MM.1S (cell line): ENCODE measurements around the gene CPEB2.

Source experiments
- DNase-seq: peaks from one replicate; pipeline ENCODE4 v3.0.0-alpha.2; 2015
- H2AFZ ChIP-seq: fragments of 300-600 bp; sonication (generic); 2 replicates; pipeline ENCODE4 v1.6.0; 2016; ENCODE audit warnings: antibody characterized with exemption, low read length
- H3F3A ChIP-seq: fragments of 300-600 bp; sonication (generic); 2 replicates; pipeline ENCODE4 v1.6.1; 2016; ENCODE audit warnings: mild to moderate bottlenecking, antibody characterized with exemption, low read length, moderate library complexity, mixed read lengths; ENCODE audit not compliant: insufficient read depth
- H3K27ac ChIP-seq: fragments of 300-600 bp; sonication (generic); 2 replicates; pipeline ENCODE4 v1.5.1; 2016; ENCODE audit warnings: mild to moderate bottlenecking, low read length
- H3K27me3 ChIP-seq: fragments of 300-600 bp; sonication (generic); replicated peaks from 2 replicates; pipeline ENCODE4 v1.6.0; 2016; ENCODE audit warnings: low read length; ENCODE audit not compliant: insufficient read depth
- H3K36me3 ChIP-seq: fragments of 300-600 bp; sonication (generic); replicated peaks from 2 replicates; pipeline ENCODE4 v1.6.1; 2016; ENCODE audit warnings: mild to moderate bottlenecking, low read length, mixed read lengths; ENCODE audit not compliant: insufficient read depth
- H3K4me1 ChIP-seq: fragments of 300-600 bp; sonication (generic); 2 replicates; pipeline ENCODE4 v1.6.1; 2016; ENCODE audit warnings: low read length, mixed read lengths
- H3K4me2 ChIP-seq: fragments of 300-600 bp; sonication (generic); 2 replicates; pipeline ENCODE4 v1.6.0; 2016; ENCODE audit warnings: low read depth, low read length
- H3K4me3 ChIP-seq: fragments of 300-600 bp; sonication (generic); 2 replicates; pipeline ENCODE4 v1.5.1; 2016; ENCODE audit warnings: low read length, mixed read lengths
- H3K79me2 ChIP-seq: fragments of 300-600 bp; sonication (generic); 2 replicates; pipeline ENCODE4 v1.6.1; 2016; ENCODE audit warnings: mixed run types, low read length, mixed read lengths
- H3K9ac ChIP-seq: fragments of 300-600 bp; sonication (generic); 2 replicates; pipeline ENCODE4 v1.6.1; 2016; ENCODE audit warnings: low read length, mixed read lengths
- H3K9me2 ChIP-seq: fragments of 300-600 bp; sonication (generic); replicated peaks from 2 replicates; pipeline ENCODE4 v1.6.1; 2016; ENCODE audit warnings: mild to moderate bottlenecking, low read length, mixed read lengths; ENCODE audit not compliant: insufficient read depth
- H3K9me3 ChIP-seq: fragments of 300-600 bp; sonication (generic); replicated peaks from 2 replicates; pipeline ENCODE4 v1.6.1; 2016; ENCODE audit warnings: mild to moderate bottlenecking, low read length, mixed read lengths; ENCODE audit not compliant: insufficient read depth
- H4K20me1 ChIP-seq: fragments of 300-600 bp; sonication (generic); 2 replicates; pipeline ENCODE4 v1.6.1; 2016; ENCODE audit warnings: mild to moderate bottlenecking, low read length, moderate library complexity, mixed read lengths; ENCODE audit not compliant: insufficient read depth
- EZH2 ChIP-seq: fragments of 300-600 bp; sonication (generic); optimal IDR thresholded peaks from 2 replicates; pipeline ENCODE3; 2017; ENCODE audit warnings: low read depth, mild to moderate bottlenecking, antibody characterized with exemption, low read length, mixed read lengths
- EZH2phosphoT487 ChIP-seq: fragments of 300-600 bp; sonication (generic); IDR thresholded peaks from 2 replicates; pipeline ENCODE4 v1.6.1; 2018; ENCODE audit warnings: antibody characterized with exemption, low read length
- TF ChIP-seq, protein P1 (sequence below): fragments of 300-600 bp; sonication (generic); IDR thresholded peaks from 2 replicates; pipeline ENCODE4 v1.5.1; 2016; ENCODE audit warnings: antibody characterized with exemption, low read length, mixed read lengths

The CPEB2 gene

DNA sequence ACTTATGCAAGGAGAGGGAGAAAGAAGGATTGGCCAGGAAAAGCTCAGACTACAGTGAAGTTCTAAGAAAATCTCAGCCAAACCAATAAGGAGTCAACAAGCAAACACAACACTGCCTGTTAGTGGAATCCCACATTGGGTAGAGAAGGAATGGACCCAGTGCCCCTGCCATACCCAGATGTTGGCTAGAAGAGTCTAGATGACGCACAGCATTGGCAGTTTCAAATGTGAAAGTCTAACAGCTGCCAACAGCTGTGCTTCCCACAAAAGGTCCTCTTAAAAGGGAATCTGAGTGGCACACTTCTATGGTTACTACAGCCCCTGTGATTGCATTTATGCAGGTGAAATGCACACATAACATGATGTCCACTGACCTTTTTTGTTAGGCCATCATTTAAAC, 37.2 kb upstream of the CPEB2 start:
- Histone ChIP-seq H3K9me2 (no peaks in the 10 kb centered on the region), H3K27ac (no peak overlapping the region), H3K79me2 (no peaks in the 10 kb centered on the region), H2AFZ (no peak overlapping the region), H4K20me1 (no peaks in the 10 kb centered on the region), H3F3A (no peaks in the 10 kb centered on the region), H3K9ac (no peak overlapping the region), H3K4me3 (no peak overlapping the region), H3K4me2 (no peak overlapping the region), H3K9me3 (no peaks in the 10 kb centered on the region), H3K36me3 (no peaks in the 10 kb centered on the region), H3K27me3 (no peaks in the 10 kb centered on the region), H3K4me1 (no peaks in the 10 kb centered on the region)
- TF ChIP-seq EZH2phosphoT487 (no peak), EZH2 (no peak)
- TF ChIP-seq, protein P1, sequence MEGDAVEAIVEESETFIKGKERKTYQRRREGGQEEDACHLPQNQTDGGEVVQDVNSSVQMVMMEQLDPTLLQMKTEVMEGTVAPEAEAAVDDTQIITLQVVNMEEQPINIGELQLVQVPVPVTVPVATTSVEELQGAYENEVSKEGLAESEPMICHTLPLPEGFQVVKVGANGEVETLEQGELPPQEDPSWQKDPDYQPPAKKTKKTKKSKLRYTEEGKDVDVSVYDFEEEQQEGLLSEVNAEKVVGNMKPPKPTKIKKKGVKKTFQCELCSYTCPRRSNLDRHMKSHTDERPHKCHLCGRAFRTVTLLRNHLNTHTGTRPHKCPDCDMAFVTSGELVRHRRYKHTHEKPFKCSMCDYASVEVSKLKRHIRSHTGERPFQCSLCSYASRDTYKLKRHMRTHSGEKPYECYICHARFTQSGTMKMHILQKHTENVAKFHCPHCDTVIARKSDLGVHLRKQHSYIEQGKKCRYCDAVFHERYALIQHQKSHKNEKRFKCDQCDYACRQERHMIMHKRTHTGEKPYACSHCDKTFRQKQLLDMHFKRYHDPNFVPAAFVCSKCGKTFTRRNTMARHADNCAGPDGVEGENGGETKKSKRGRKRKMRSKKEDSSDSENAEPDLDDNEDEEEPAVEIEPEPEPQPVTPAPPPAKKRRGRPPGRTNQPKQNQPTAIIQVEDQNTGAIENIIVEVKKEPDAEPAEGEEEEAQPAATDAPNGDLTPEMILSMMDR = no peak
- no peak for DNase-seq

DNA sequence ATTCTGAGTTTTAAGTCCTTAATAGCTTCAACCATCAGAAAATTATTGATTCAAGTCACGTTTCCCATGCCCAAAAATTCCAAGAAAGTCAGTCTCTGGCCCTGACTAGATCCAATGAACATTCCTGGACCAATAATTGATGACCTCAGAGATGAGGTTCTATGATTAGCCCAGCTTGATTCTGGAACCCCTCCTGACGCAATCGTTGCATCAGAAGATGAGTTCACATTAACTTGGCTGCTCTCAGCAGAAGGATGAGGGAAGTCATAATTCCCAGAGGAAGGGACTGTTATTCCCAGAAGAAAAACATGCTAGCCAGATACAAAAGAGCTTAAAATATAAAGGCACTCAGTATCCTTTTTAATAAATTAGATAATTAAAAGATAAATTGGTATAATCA, 34.3 kb upstream of the CPEB2 start:
- Histone ChIP-seq H3K4me2 (no peak overlapping the region), H3F3A (no peaks in the 10 kb centered on the region), H3K4me3 (no peak overlapping the region), H3K9me3 (no peaks in the 10 kb centered on the region), H3K9me2 (no peaks in the 10 kb centered on the region), H3K27me3 (no peaks in the 10 kb centered on the region), H3K9ac (no peak overlapping the region), H2AFZ (no peak overlapping the region), H4K20me1 (no peaks in the 10 kb centered on the region), H3K27ac (no peak overlapping the region), H3K79me2 (no peaks in the 10 kb centered on the region), H3K36me3 (no peaks in the 10 kb centered on the region), H3K4me1 (no peaks in the 10 kb centered on the region)
- TF ChIP-seq EZH2 (no peak), EZH2phosphoT487 (no peak)
- TF ChIP-seq, protein P1 = no peak
- no peak for DNase-seq

DNA sequence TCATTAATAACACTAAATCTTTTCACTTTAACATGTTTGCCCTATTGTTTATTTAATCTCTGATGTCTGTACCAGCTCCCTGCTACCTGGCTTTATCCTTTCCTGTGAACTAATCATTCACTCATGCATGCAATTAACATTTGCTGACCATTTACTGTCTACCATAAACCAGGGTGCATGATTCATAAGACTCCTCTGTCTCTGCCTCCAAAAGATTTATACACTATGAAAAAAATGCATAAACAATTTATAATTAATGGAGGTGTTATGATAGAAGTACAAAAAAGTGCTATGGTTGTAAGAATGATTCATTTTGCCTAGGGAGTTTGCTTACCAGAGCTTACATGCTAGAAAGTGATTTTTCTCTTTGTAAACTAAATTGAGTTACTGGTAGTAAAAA, 24.5 kb upstream of the CPEB2 start:
- no peak for DNase-seq
- Histone ChIP-seq H3K4me3 (no peak overlapping the region), H3K27me3 (no peaks in the 10 kb centered on the region), H3F3A (no peaks in the 10 kb centered on the region), H3K36me3 (no peaks in the 10 kb centered on the region), H3K4me1 (no peaks in the 10 kb centered on the region), H4K20me1 (no peaks in the 10 kb centered on the region), H3K4me2 (no peak overlapping the region), H3K27ac (no peak overlapping the region), H2AFZ (no peak overlapping the region), H3K9me2 (no peaks in the 10 kb centered on the region), H3K9ac (no peak overlapping the region), H3K9me3 (no peaks in the 10 kb centered on the region), H3K79me2 (no peaks in the 10 kb centered on the region)
- TF ChIP-seq, protein P1 = no peak
- TF ChIP-seq EZH2 (no peak), EZH2phosphoT487 (no peak)
